Glutamatergic neuron (in vitro differentiated cells): ENCODE results near the gene KIAA1191. TPM values are rescaled to one million over a fixed set of nuclear protein-coding genes. Genes with fewer than 3 reads are reported as not detected.

Experiments used
- DNase-seq: peaks from one replicate; pipeline ENCODE4 v3.0.0; 2022
- H3K27ac Mint-ChIP-seq: one replicate; pipeline ENCODE4 v1.8.0; 2020; ENCODE audit warnings: mild to moderate bottlenecking, mixed read lengths, inconsistent platforms; ENCODE audit not compliant: unreplicated experiment
- H3K27me3 Mint-ChIP-seq: one replicate; pipeline ENCODE4 v1.8.0; 2020; ENCODE audit warnings: mild to moderate bottlenecking, moderate library complexity, mixed read lengths, inconsistent platforms; ENCODE audit not compliant: unreplicated experiment
- H3K36me3 Mint-ChIP-seq: one replicate; pipeline ENCODE4 v1.8.0; 2020; ENCODE audit warnings: mild to moderate bottlenecking, mixed read lengths, inconsistent platforms; ENCODE audit not compliant: unreplicated experiment
- H3K4me1 Mint-ChIP-seq: one replicate; pipeline ENCODE4 v1.8.0; 2020; ENCODE audit warnings: mild to moderate bottlenecking, low read depth, mixed read lengths, inconsistent platforms; ENCODE audit not compliant: unreplicated experiment
- H3K4me3 Mint-ChIP-seq: one replicate; pipeline ENCODE4 v1.8.0; 2020; ENCODE audit warnings: mild to moderate bottlenecking, mixed read lengths, inconsistent platforms; ENCODE audit not compliant: unreplicated experiment
- H3K9me3 Mint-ChIP-seq: one replicate; pipeline ENCODE4 v1.8.0; 2020; ENCODE audit warnings: mild to moderate bottlenecking, moderate library complexity, mixed read lengths, inconsistent platforms; ENCODE audit not compliant: unreplicated experiment
- total RNA-seq: library from RNA; stranded (reverse); fragmentation: NEBNext Ultra II Directional; extraction: Animal tissue kit (Norgen Biotek cat#: 25700); gene quantifications from one replicate; pipeline ENCODE4 v1.2.1, GENCODE V29; 2021; ENCODE audit not compliant: unreplicated experiment
- TF ChIP-seq, protein P1 (sequence below): fragments of 200-600 bp; sonication (generic); IDR thresholded peaks from one replicate; pipeline ENCODE4 v1.5.0; 2021; ENCODE audit not compliant: partially characterized antibody, unreplicated experiment

KIAA1191 gene
- total RNA-seq, 1 donor from 2014 or later: 203 TPM

DNA sequence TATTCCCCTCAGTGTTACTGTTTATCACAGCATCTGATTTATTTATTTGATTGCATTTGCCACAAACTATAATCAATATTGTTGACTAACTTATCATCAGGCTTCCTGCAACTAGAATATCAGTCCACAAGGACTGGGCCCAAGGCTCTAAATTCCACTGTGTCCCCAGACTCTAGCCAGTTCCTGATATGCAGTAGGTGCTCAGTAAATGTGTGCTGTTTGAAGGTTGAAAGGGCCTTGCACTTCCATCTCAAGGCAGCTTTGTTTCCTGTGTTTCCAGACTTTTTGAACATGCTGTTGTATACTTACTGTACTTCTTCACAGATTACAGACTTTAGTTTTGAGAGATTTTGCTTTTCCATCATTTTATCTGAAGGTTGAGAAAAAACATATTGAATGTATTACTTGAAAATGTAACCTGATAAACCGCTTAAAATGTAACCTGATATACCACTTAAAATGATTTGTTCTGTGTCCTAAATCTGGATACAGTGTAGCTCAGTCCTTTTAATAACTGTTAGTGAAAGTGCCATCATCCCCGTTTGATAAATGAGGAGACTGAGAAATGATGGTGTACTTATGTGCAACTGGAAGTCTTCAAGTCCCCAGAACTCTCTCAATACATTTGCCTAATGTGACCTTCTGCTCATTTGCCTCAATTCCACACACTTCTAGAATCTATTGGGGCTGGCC, 18.7 kb downstream of the KIAA1191 start:
- H3K27ac Mint-ChIP-seq: no peak overlapping the region
- no peaks in the 10 kb centered on the region for H3K4me1 Mint-ChIP-seq
- H3K4me3 Mint-ChIP-seq: no peak overlapping the region
- peaks cover 2% of the 10 kb centered on the region for H3K27me3 Mint-ChIP-seq
- no peaks in the 10 kb centered on the region for H3K9me3 Mint-ChIP-seq
- TF ChIP-seq, protein P1, sequence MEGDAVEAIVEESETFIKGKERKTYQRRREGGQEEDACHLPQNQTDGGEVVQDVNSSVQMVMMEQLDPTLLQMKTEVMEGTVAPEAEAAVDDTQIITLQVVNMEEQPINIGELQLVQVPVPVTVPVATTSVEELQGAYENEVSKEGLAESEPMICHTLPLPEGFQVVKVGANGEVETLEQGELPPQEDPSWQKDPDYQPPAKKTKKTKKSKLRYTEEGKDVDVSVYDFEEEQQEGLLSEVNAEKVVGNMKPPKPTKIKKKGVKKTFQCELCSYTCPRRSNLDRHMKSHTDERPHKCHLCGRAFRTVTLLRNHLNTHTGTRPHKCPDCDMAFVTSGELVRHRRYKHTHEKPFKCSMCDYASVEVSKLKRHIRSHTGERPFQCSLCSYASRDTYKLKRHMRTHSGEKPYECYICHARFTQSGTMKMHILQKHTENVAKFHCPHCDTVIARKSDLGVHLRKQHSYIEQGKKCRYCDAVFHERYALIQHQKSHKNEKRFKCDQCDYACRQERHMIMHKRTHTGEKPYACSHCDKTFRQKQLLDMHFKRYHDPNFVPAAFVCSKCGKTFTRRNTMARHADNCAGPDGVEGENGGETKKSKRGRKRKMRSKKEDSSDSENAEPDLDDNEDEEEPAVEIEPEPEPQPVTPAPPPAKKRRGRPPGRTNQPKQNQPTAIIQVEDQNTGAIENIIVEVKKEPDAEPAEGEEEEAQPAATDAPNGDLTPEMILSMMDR: no peak
- DNase-seq: no peak
- H3K36me3 Mint-ChIP-seq: peaks cover under 1% of the 10 kb centered on the region

DNA sequence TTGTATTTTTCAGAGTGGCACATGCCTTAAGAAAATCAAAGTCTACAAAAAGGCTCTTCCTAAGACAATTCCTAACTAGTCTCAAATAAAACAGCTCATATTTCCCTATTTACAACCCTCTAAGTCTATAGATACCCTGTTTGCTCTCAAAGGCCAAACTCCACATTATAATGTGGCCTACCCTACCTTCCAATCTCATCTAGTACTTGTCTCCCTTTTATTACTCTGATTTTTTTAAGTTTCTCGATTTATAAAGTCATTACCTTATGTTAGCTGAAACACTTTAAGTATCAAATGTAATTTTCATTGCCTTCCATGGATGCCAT, 19.4 kb downstream of the KIAA1191 start:
- TF ChIP-seq, protein P1: no peak
- no peak for DNase-seq
- no peaks in the 10 kb centered on the region for H3K36me3 Mint-ChIP-seq
- H3K27me3 Mint-ChIP-seq: peaks cover 2% of the 10 kb centered on the region
- H3K27ac Mint-ChIP-seq: no peak overlapping the region
- H3K9me3 Mint-ChIP-seq: no peaks in the 10 kb centered on the region
- no peak overlapping the region for H3K4me3 Mint-ChIP-seq
- no peaks in the 10 kb centered on the region for H3K4me1 Mint-ChIP-seq

DNA sequence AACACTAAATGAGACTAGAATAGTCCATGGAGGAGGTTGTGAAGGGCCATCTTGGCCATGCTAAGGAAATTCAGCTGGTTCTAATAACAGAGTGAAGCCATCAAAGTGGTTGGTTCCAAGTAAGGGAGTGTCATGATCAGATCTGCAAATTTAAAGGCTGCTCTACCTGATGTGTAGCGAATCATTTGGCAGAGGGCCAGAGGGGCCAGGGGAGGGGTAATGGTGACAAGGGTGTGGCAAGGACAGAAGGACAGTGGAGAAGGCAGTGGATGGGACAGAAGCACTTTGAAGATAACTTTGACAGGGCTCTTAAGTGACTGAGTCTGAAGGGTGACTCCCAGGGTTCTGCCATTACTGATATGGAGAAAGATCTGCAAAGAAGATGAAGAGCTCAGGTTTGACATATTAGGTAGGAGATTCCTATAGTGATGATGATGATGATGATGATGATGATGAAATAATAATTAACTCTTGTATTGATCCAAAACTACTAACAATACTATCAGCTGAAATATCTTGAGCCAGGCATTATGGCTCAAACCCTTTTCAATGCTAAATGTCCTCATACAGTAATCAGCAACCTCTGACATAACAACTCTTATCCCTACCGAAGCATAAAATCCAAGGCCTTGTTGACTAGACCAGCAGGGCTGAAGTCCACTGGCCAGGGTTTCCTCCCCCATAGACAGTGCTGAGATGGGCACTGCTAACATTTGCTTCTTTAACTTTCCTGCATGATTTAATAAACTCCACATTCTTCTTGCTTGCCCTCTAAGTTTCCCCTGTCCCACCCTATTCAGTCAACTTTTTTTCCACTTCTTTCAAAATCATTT, 20.0 kb downstream of the KIAA1191 start:
- TF ChIP-seq, protein P1: no peak
- H3K27ac Mint-ChIP-seq: no peak overlapping the region
- H3K9me3 Mint-ChIP-seq: no peaks in the 10 kb centered on the region
- no peaks in the 10 kb centered on the region for H3K36me3 Mint-ChIP-seq
- no peak for DNase-seq
- H3K4me3 Mint-ChIP-seq: no peak overlapping the region
- H3K4me1 Mint-ChIP-seq: no peaks in the 10 kb centered on the region
- H3K27me3 Mint-ChIP-seq: peaks cover 2% of the 10 kb centered on the region

DNA sequence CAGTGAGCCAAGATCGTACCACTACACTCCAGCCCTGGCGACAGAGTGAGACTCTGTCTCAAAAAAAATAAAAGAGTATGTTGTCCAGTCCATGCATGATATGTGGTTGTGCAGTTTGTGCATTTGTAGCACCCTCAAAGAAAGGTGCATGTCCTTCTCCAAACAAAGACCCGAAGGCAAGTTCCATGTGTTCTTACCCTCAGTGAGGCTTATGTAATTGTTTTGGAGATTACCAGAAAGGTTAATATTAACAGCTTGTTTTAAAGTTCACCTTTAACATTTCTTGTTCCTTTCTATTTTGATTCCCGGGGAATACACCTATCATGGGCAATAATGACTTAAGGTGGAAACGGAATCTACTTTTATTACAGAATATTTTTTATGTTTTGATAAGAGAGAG, 22.3 kb downstream of the KIAA1191 start:
- Mint-ChIP-seq H3K4me1 (no peaks in the 10 kb centered on the region), H3K4me3 (no peak overlapping the region), H3K36me3 (no peaks in the 10 kb centered on the region), H3K27ac (no peak overlapping the region), H3K9me3 (no peaks in the 10 kb centered on the region), H3K27me3 (peaks cover 2% of the 10 kb centered on the region)
- TF ChIP-seq, protein P1: no peak
- DNase-seq: no peak

DNA sequence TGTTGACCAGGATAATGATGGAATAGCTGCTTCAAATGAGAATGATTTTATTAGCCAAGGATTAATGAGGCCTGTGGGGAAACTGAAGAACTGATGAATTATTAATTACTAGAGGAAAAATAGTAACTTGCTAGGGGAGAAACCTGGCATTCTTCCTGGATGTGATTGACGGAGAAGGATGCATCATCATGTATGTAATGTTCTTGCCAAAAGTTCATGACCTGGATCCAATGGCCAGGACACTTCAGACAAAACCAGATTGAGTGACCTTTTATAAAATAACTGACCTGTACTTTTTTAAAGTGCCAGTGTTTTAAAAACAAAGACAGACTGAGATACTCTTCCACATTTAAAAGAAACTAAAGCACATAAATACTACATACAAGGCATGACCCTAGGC, 23.7 kb downstream of the KIAA1191 start:
- Mint-ChIP-seq H3K27me3 (peaks cover 2% of the 10 kb centered on the region), H3K9me3 (no peaks in the 10 kb centered on the region), H3K4me1 (no peaks in the 10 kb centered on the region), H3K27ac (no peak overlapping the region), H3K4me3 (no peak overlapping the region), H3K36me3 (peaks cover 7% of the 10 kb centered on the region)
- no peak for DNase-seq
- TF ChIP-seq, protein P1: no peak
